HuH-7.5 (cell line): ENCODE results near the gene SLC39A3.
"Not testable (repeated sequence)": the region's sequence is repeated elsewhere in the genome, so short reads cannot be mapped to it uniquely, and the experiment has no call there.

Experiments used
- DNase-seq: peaks from one replicate; pipeline ENCODE4 v3.0.0; 2011; ENCODE audit warnings: low spot score

Gene SLC39A3

GRCh38 chr19:2722541-2723344 lies 17.1 kb downstream of the SLC39A3 start:
- no peak for DNase-seq

GRCh38 chr19:2721570-2722540 lies 18.0 kb downstream of the SLC39A3 start:
- DNase-seq, result no peak

GRCh38 chr19:2720777-2721569 lies 18.8 kb downstream of the SLC39A3 start, which contains the start of gene DIRAS1:
Gene DIRAS1 (minus strand): TSS chr19:2721372. CDS start chr19:2717806, 3,566 bp downstream.
- no peak for DNase-seq

- DNase-seq, result no peak
Observed at GRCh38 chr19:2719920-2720776, 19.7 kb downstream of the SLC39A3 start.

DNA sequence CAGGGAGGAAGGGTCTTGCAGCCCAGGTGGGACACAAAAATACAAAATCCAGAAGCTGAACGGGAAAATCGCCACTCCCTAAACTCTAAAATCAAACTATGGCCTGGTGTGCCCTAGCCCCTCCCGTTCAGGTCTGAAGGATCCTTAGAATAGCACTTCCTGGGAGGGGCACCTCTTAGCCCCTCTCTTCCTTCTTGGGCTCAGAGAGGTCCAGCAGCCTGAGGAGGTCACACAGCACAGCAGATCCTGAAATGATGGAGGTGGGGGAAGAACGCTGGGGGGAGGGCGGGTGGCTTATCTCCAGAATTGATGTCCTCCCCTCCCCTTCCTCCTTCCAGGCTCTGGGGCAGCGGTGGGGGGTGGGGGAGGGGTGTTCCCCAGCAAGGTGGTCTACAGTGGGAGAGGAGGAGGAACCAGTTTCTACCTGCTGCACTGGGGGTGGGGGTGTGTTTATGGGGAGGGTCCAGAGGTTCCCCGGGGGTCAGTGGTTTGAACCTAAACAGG lies 20.5 kb downstream of the SLC39A3 start:
- DNase-seq, result no peak

DNA sequence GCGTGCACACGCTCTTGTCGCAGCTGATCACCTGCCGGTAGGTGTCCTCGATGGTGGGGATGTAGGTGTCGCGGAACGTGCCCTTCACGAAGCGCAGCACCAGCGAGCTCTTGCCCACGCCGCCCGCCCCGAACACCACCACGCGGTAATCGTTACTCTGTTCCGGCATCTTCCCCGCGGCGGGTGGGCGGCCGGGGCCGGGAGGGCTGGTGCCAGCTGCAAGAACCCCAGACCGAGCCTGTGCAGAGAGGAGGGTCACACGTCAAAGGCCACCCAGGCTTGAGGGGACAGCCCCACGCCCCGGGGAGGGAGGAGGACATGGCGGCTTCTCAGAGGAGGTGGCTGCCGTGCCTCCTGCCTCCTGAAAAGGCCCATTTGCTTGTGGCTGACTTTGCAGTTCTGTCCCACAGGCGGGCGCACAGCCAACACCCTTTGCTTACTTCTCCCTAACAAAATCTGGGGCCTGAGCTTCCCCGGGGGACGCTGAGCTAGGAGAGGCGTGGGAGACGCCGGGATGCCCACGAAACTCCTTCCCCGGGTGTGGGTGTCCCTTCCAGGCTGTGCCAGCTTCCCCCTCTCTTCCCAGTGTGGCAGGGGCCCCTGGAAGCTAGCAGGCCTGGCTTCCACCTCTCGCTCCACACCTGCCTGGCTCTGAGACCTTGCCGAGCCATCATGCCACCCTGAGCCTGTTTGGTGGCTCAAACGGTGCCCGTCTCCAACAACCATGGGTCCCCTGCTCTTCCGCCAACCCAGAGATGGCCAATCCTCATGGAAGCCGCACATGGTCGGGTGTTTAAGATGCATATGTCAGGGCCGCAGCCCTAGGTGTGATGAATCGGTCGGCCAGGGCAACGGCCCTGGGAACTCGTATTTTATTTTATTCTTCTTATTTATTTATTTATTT lies 21.9 kb downstream of the SLC39A3 start:
- no peak for DNase-seq

- no peak for DNase-seq
Observed at GRCh38 chr19:2716722-2717637, 22.8 kb downstream of the SLC39A3 start.

- DNase-seq, result no peak
Observed at GRCh38 chr19:2716275-2716650, 23.6 kb downstream of the SLC39A3 start.

- DNase-seq, result no peak
Observed at GRCh38 chr19:2715470-2716274, 24.1 kb downstream of the SLC39A3 start.

DNA sequence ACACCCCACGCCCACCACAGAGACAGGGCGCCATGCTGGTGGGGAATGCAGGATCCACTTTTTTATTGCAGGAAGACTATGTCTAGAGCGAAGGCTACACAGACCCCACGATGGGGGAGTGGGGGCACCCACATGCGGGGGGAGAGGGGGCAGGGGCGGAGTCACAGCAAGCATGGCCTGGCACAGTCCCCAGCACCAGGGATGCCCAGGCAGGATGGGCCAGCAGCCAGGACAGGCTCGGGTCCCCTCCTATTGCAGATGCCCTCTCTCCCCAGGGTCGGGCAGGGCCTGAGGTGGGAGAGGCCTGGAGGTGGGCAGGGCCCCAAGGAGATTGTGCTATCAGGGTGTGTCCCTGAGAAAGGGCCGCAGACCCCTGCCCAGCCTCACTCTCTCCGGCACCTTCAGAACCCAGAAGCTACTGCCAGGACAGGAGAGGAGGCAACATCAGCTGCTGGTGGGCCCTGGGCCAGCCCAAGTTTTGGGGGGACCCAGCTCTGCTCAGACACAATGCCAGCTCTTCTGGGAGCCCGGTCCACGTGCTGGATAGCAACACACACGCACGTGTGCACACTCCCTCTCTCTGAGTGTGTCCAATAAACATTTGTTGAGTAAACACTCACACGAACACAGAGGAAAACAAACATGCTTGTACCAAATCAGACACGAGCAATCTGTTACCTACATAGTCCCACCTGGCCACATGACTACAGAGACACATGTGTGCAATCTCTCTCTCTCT lies 25.1 kb downstream of the SLC39A3 start:
- DNase-seq, result no peak

GRCh38 chr19:2714102-2714501 lies 25.7 kb downstream of the SLC39A3 start:
- DNase-seq, result not testable (repeated sequence)

DNA sequence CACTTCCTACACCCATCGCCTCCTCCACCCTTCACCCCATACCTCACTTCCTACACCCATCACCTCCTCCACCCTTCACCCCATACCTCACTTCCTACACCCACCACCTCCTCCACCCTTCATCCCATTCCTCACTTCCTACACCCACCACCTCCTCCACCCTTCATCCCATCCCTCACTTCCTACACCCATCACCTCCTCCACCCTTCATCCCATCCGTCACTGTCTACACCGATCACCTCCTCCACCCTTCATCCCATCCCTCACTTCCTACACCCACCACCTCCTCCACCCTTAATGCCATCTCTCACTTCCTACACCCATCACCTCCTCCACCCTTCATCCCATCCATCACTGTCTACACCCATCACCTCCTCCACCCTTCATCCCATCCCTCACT lies 26.6 kb downstream of the SLC39A3 start:
- not testable (repeated sequence) for DNase-seq

DNA sequence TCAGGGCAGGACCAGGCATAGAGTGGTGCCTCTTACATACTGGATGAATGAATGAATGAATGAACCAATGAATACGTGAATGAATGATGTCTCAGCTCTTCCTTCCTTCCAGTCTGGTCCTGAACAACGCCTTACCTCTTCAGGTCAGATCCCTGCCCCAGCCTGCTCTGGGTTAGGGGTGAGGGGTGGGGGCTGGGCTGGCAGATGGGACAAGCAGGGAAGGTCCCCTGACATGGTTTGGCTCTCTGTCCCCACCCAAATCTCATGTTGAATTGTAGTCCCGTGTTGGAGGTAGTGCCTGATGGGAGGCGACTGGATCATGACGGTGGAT lies 28.0 kb downstream of the SLC39A3 start:
- no peak for DNase-seq

- DNase-seq, result no peak
Observed at GRCh38 chr19:2711172-2711874, 28.5 kb downstream of the SLC39A3 start.

GRCh38 chr19:2706251-2706650 lies 33.6 kb downstream of the SLC39A3 start:
- no peak for DNase-seq

DNA sequence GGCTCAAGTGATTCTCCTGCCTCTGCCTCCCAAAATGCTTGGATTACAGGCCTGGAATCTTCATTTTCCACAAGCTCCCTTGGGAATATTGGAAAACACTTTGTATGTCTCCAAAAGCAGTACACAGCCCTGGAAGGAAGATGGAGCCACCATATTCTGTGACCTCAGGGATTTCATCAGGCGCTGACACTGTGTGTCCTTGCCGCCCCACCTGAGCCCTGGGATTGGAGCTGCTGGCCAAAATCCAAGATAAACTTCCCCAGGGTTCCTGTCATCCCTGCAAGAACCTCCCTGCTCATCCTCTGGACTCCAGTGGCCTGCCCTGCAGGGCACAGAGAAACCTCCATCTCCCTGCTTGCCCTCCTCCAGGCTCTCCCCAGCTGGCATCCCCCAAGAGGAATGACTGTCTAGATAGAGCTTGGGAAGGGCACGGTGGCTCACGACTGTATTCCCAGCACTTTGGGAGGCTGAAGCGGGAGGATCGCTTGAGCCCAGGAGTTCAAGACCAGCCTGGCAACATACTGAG lies 36.1 kb downstream of the SLC39A3 start:
- no peak for DNase-seq
